Measurements from ENCODE around the gene RIMS4. TPM values are rescaled to one million over a fixed set of nuclear protein-coding genes. Genes with fewer than 3 reads are reported as not detected.

RIMS4 gene
- total RNA-seq, 1 donor from 2014 or later: 6.1 TPM

DNA sequence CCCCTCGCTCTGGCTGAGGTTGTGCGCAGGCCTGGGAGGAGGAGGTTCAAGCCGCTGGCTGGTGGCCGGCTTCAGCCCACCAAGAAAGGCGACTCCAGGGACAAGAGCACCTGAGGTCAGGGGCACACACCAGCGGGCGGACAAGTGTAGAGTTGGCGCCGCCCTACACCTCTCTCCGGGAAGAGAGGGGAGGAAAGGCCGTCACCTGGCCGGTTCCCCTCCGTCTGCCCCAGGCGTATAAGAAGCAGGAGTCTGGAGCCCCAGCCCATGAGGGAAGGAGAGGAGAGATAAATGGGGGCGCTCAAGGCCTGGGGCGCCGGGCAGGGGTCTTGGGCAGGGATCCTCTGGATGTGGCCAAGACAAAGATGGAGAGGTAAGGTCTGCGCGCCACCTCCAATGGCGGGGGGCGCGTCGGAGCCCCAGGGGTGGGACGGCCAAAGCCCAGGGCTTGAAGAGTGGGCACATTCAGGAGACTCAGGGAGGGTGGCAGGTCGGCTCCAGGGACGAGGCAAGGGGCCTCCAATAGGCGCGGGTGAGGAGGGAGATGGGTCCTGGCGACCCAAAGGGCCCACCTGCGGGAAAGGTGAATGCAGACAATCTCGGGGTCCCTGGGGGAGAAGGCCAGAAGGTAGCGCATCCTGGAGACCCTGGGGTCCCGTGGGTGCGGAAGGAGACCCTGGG lies 826 bp downstream of the RIMS4 start:
- Mint-ChIP-seq H3K4me3 (peak overlapping the region; percentile 78), H3K9me3 (no peaks in the 10 kb centered on the region), H3K36me3 (ENCODE audit: low read depth) (no peaks in the 10 kb centered on the region), H3K27ac (ENCODE audit: unreplicated experiment) (no peak overlapping the region), H3K27me3 (ENCODE audit: low read depth) (peaks cover 80% of the 10 kb centered on the region), H3K4me1 (peaks cover 16% of the 10 kb centered on the region)
- no peak for DNase-seq (ENCODE audit: low read depth, low spot score)
- TF ChIP-seq, protein P1, sequence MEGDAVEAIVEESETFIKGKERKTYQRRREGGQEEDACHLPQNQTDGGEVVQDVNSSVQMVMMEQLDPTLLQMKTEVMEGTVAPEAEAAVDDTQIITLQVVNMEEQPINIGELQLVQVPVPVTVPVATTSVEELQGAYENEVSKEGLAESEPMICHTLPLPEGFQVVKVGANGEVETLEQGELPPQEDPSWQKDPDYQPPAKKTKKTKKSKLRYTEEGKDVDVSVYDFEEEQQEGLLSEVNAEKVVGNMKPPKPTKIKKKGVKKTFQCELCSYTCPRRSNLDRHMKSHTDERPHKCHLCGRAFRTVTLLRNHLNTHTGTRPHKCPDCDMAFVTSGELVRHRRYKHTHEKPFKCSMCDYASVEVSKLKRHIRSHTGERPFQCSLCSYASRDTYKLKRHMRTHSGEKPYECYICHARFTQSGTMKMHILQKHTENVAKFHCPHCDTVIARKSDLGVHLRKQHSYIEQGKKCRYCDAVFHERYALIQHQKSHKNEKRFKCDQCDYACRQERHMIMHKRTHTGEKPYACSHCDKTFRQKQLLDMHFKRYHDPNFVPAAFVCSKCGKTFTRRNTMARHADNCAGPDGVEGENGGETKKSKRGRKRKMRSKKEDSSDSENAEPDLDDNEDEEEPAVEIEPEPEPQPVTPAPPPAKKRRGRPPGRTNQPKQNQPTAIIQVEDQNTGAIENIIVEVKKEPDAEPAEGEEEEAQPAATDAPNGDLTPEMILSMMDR (conservative IDR thresholded peaks at IDR 0.05): no peak

GRCh38 chr20:44807684-44808056 lies 2.7 kb downstream of the RIMS4 start:
- H3K4me1 Mint-ChIP-seq: peaks cover 16% of the 10 kb centered on the region
- no peak overlapping the region for H3K27ac Mint-ChIP-seq (ENCODE audit: unreplicated experiment)
- TF ChIP-seq, protein P1 (conservative IDR thresholded peaks at IDR 0.05): no peak
- H3K9me3 Mint-ChIP-seq: no peaks in the 10 kb centered on the region
- peak overlapping the region; percentile 2 for H3K4me3 Mint-ChIP-seq
- no peak for DNase-seq (ENCODE audit: low read depth, low spot score)
- no peaks in the 10 kb centered on the region for H3K36me3 Mint-ChIP-seq (ENCODE audit: low read depth)
- H3K27me3 Mint-ChIP-seq (ENCODE audit: low read depth): peaks cover 80% of the 10 kb centered on the region

DNA sequence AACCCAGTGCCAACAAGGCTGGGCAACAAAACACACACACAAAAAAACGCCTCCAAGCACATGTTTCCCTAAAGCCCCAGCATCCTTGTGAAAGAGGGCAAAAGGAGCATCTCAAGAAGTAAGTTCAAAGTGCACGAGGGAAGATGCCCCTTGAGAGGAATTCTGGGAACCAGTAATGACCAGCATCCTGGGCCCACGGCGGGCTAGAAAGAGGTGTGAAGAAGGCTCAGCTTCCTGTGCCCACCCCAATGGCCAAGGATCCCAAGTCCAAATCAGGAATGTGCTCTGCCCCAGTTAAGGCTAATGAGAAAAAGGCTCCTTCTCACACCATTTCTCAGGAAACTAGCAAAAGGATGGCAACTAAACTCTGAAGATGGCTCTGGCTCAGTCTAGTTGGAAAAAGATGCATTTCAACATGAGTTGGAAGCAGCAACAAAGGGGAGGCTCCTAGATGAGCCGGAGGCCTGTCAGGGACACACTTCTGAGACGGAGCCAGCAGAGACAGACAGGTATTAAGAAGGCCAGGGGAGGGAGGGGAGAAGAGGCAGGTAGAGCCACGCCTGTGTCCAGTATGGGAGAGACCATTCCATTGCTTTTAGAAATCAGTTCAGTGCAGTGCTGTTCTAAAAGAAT lies 3.2 kb downstream of the RIMS4 start:
- no peaks in the 10 kb centered on the region for H3K9me3 Mint-ChIP-seq
- TF ChIP-seq, protein P1 (conservative IDR thresholded peaks at IDR 0.05): no peak
- H3K27me3 Mint-ChIP-seq (ENCODE audit: low read depth): peaks cover 79% of the 10 kb centered on the region
- H3K4me3 Mint-ChIP-seq: peak overlapping the region; percentile 2
- no peak overlapping the region for H3K27ac Mint-ChIP-seq (ENCODE audit: unreplicated experiment)
- DNase-seq (ENCODE audit: low read depth, low spot score): no peak
- no peaks in the 10 kb centered on the region for H3K36me3 Mint-ChIP-seq (ENCODE audit: low read depth)
- peaks cover 16% of the 10 kb centered on the region for H3K4me1 Mint-ChIP-seq

DNA sequence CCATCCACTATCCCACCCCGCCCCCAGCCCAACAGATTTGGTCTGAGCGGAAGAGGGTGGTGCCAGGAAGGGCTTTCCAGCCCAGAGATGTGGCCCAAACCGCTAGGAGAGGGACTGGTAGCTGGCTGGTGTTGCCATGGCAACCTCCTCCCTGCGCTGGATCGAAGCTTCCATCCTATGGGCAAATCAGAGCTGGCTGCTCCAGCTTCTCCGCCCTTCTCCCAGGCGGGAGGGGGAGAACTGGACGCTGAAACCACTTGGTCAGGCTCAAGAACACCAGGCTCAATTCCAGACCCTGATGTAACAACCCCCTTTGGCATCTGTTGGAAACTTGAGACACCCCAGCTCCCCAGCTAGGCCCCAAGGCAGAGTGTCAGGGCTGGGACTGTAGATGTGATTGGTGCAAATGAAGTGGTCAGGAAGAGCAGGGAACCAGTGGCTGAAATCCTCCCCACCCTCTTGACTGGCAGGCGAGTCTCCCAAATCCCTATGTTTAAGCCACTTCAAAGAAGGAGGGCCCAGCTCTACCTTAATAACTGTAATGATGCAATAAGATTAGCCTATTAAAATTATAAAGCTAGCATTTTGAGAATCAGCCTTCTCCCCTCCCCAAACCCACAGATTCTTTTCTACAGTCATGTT lies 4.2 kb downstream of the RIMS4 start:
- H3K9me3 Mint-ChIP-seq: no peaks in the 10 kb centered on the region
- H3K4me1 Mint-ChIP-seq: peaks cover 12% of the 10 kb centered on the region
- DNase-seq (ENCODE audit: low read depth, low spot score): peak; percentile 54
- peak overlapping the region; percentile 66 for H3K4me3 Mint-ChIP-seq
- no peak overlapping the region for H3K27ac Mint-ChIP-seq (ENCODE audit: unreplicated experiment)
- TF ChIP-seq, protein P1 (conservative IDR thresholded peaks at IDR 0.05): no peak
- H3K36me3 Mint-ChIP-seq (ENCODE audit: low read depth): no peaks in the 10 kb centered on the region
- H3K27me3 Mint-ChIP-seq (ENCODE audit: low read depth): peaks cover 68% of the 10 kb centered on the region

DNA sequence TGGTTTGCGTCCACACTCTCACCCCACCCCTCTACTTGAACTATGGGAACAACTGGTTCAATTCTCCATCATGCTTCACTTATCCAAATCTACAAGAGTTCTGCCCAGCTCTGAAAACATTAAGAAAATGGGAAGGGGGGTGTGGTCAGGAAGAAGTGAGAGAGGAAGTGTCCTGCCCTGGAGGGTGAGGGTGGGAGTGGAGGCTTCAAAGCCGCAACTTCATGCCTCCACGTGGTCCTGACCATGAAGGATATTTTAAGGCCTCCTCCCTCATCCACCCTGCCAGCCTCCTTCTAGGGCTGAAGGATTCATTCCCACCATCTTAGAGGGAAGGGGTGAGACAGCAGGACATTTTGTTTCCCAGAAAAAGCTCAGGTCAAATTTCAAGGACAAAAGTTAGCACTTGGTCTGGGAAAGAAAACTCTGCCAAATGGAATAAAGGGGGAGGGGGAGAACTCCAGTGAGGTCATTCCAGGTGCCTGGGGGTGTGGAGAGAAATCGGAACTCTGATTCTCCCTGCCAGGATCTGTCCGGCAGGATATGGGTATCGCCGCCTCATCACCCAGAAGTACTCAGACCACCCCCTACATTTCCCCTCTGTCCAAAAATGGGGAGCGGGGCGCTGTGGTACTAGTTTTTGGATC lies 4.9 kb downstream of the RIMS4 start:
- H3K36me3 Mint-ChIP-seq (ENCODE audit: low read depth): no peaks in the 10 kb centered on the region
- DNase-seq (ENCODE audit: low read depth, low spot score): no peak
- H3K9me3 Mint-ChIP-seq: no peaks in the 10 kb centered on the region
- H3K27ac Mint-ChIP-seq (ENCODE audit: unreplicated experiment): no peak overlapping the region
- no peak overlapping the region for H3K4me3 Mint-ChIP-seq
- TF ChIP-seq, protein P1 (conservative IDR thresholded peaks at IDR 0.05): no peak
- H3K27me3 Mint-ChIP-seq (ENCODE audit: low read depth): peaks cover 68% of the 10 kb centered on the region
- H3K4me1 Mint-ChIP-seq: peaks cover 7% of the 10 kb centered on the region

Measured in neural crest cell (in vitro differentiated cells).